Lower leg skin (tissue), 4 donors: ENCODE data around the gene TRAPPC3. TPM values are rescaled to one million over a fixed set of nuclear protein-coding genes. Genes with fewer than 3 reads are reported as not detected.

ENCODE experiments used
- DNase-seq, 2 donors: peaks; one replicate each; pipeline ENCODE4 v3.0.0-alpha.2; 2019; ENCODE audit warnings: low spot score in 2 of 2
- H3K4me3 ChIP-seq: fragments of 200-600 bp; sonication (generic); 2 replicates; pipeline ENCODE4 v1.5.1; 2017; ENCODE audit warnings: mild to moderate bottlenecking, low read depth; ENCODE audit not compliant: poor library complexity, severe bottlenecking
- CTCF ChIP-seq, 3 donors: fragments of 450-650 bp; IDR thresholded peaks; one replicate each; pipeline ENCODE4 v1.5.1; 2016; ENCODE audit warnings: antibody characterized with exemption in 3 of 3, mild to moderate bottlenecking in 3 of 3, moderate library complexity in 2 of 3
- POLR2A ChIP-seq, 2 donors: fragments of 450-650 bp; IDR thresholded peaks; one replicate each; pipeline ENCODE4 v1.6.1; 2016 to 2017; ENCODE audit warnings: antibody characterized with exemption in 2 of 2, mild to moderate bottlenecking in 1 of 2, moderate library complexity in 1 of 2
- WGBS, 2 donors: methylation state at CpG; one replicate each; pipeline ENCODE4 v1.1.5; 2018; 5-methylcytosine and 5-hydroxymethylcytosine counted together
- intact Hi-C: fragments of 100-400 bp; cut with DNase I; formaldehyde crosslinking; loops from one replicate; pipeline ENCODE4 v1.15.0; 2023; ENCODE audit warnings: low total_unique reads
- total RNA-seq, 4 donors: library from RNA; depleted of rRNA; stranded (reverse); fragments of >200 nt; gene quantifications; one replicate each; pipeline ENCODE4 v1.1.0, GENCODE V29; 2016

Gene TRAPPC3
- total RNA-seq, 4 donors from 2014 or later, result 78.3 to 113 (median 104) TPM

DNA sequence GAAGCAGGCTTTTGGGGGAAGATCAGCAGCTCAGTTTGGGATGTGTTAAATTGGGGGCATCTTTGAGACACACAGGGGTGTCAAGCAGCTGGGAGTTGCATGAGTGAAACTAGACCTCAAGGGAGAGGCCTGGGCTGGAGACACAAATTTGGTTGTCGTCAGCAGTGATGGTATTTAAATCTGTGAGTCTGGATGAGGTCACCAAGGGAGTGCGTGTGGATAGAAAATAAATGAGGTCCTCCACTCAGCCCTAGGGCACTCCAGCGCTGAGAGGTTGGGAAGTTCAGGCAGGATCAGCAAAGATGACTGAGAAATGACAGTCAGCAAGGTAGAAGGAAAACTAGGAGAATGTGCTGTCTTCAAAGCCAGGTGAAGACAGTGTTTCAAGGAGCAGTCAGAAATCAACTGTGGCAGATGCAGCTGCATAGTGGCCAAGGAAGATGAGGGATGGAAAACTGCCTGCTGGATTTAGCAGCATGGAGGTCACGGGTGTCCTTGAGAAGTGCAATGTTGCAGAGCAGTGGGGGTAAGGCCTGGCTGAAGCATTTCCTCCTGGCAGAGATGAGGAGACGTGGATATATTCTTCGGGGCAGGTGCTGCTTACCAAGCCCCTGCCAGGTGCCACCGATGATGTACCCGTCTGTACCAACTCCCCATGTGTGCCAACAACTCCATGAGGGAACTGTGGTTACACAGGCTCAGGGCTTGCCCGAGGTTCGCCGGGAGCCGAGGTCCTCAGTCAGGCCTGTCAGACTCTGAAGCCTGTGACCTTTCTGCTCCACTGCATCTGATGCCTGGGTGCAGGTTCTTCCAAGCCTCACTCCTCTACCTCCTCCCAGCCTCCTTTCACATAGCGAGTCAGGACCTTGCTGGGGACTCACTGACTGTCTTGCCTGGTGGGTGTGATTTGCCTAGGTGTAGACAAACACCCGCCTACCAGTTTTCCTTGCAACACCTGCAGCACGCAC is 17.9 kb upstream of the TRAPPC3 start:
- 72 to 77% methylated on average over 11 to 15 of the region's 15 CpGs for WGBS, 2 donors
- intact Hi-C loops, result no loop called here
- TF ChIP-seq CTCF (IDR thresholded peaks at IDR 0.05), result no peak
- TF ChIP-seq POLR2A (IDR thresholded peaks at IDR 0.05), result no peak
- DNase-seq, result no peak
- H3K4me3 ChIP-seq, result no peak overlapping the region

DNA sequence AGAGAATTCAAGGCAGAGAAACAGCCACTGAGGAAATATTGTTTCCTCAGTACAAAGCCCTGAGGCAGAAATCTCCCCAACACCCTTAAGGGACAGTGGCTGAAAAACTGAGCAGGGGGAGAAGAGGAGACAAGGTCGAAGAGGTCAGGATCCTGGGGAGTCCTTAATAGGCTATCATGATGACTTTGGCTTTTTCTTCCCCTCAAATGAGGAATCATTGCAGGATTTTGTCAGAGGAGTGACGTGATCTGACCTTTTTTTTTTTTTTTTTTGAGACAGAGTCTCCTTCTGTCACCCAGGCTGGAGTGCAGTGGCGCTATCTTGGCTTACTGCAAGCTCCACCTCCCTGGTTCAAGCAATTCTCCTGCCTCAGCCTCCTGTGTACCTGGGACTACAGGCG is 16.9 kb upstream of the TRAPPC3 start:
- intact Hi-C loops, result no loop called here
- 64 to 88% methylated on average over 4 of the region's 4 CpGs for WGBS, 2 donors
- DNase-seq, result no peak
- H3K4me3 ChIP-seq, result no peak overlapping the region
- TF ChIP-seq POLR2A (IDR thresholded peaks at IDR 0.05) (no peak), CTCF (IDR thresholded peaks at IDR 0.05) (no peak)

GRCh38 chr1:36165145-36165544 is 15.9 kb upstream of the TRAPPC3 start:
- no peak for DNase-seq
- TF ChIP-seq CTCF (IDR thresholded peaks at IDR 0.05), result no peak
- no peak for TF ChIP-seq POLR2A (IDR thresholded peaks at IDR 0.05)
- 100% methylated on average over 1 of the region's 1 CpG for WGBS, 2 donors
- H3K4me3 ChIP-seq, result no peak overlapping the region
- intact Hi-C loops, result no loop called here

DNA sequence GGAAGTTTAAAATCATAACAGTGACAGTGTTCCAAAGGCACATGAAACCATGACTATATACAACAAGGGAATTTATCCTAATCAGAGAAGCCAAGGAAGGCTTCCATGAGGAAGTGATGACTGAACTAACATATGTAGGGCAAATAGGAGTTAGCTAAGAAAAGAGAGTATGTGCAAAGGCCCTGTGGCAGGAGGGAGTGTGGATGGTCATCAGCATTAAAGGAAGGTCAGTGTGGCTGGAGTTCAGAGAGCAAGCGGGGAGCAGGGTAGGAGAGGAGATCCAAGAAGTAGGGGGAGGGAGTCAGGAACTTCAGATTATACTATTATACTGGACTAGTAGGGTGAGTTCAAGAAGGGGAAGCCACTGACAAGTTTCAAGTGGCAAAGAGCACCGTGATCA is 15.1 kb upstream of the TRAPPC3 start:
- no peak for TF ChIP-seq POLR2A (IDR thresholded peaks at IDR 0.05)
- no peak for TF ChIP-seq CTCF (IDR thresholded peaks at IDR 0.05)
- intact Hi-C loops, result no loop called here
- WGBS, 2 donors, result 91 to 98% methylated on average over 2 of the region's 2 CpGs
- DNase-seq, result no peak
- H3K4me3 ChIP-seq, result no peak overlapping the region

DNA sequence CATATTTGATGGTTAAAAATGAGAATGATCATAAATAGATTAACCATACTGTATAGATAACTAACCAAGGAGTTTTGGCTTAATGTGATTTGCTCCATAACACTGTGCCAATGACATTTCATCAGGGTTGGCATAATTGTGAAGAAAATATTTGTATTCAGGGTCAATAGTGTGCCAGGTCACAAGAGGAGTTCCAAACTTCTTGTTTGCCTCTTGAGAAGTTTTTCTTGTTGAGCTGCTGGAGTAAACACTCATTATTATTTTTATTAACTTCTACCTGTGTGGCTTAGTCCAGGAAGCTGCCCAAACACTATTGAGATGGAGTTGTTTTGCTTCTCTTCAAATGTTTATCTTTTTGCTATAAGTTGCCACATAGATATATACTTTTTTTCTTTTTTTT is 14.1 kb upstream of the TRAPPC3 start:
- intact Hi-C loops, result no loop called here
- H3K4me3 ChIP-seq, result no peak overlapping the region
- no peak for DNase-seq
- TF ChIP-seq POLR2A (IDR thresholded peaks at IDR 0.05) (no peak), CTCF (IDR thresholded peaks at IDR 0.05) (no peak)
